Activated T-cell treated with anti-CD3 and anti-CD28 coated beads, Interleukin-2, amount 50 U/mL, for 4 hours (primary cell): ENCODE data around the gene PTPRE. TPM values are rescaled to one million over a fixed set of nuclear protein-coding genes. Genes with fewer than 3 reads are reported as not detected.

Experiments
- ATAC-seq, 2 donors: fragments of 200-7000 bp; cut with Tn5 transposase; one replicate each; pipeline ENCODE4 v1.10.0; 2021
- DNase-seq: peaks from one replicate; pipeline ENCODE4 v3.0.0-alpha.2; 2020
- H3K27me3 Mint-ChIP-seq: one replicate; pipeline ENCODE4 v1.8.0; 2021; ENCODE audit warnings: low read depth, mixed read lengths
- H3K36me3 Mint-ChIP-seq: one replicate; pipeline ENCODE4 v1.8.0; 2022; ENCODE audit warnings: mixed read lengths; ENCODE audit not compliant: insufficient read depth
- H3K4me1 Mint-ChIP-seq: one replicate; pipeline ENCODE4 v1.8.0; 2021; ENCODE audit warnings: low read depth, mixed read lengths
- H3K4me3 Mint-ChIP-seq: one replicate; pipeline ENCODE4 v1.8.0; 2021; ENCODE audit warnings: mild to moderate bottlenecking, moderate library complexity, mixed read lengths
- H3K9me3 Mint-ChIP-seq: one replicate; pipeline ENCODE4 v1.8.0; 2021; ENCODE audit warnings: mixed read lengths
- total RNA-seq, 3 donors: library from RNA; stranded (reverse); gene quantifications; one replicate each; pipeline ENCODE4 v1.2.1, GENCODE V29; 2021

The PTPRE gene
- total RNA-seq, 3 donors from 2014 or later = 35.8 to 49.1 (median 46.1) TPM

DNA sequence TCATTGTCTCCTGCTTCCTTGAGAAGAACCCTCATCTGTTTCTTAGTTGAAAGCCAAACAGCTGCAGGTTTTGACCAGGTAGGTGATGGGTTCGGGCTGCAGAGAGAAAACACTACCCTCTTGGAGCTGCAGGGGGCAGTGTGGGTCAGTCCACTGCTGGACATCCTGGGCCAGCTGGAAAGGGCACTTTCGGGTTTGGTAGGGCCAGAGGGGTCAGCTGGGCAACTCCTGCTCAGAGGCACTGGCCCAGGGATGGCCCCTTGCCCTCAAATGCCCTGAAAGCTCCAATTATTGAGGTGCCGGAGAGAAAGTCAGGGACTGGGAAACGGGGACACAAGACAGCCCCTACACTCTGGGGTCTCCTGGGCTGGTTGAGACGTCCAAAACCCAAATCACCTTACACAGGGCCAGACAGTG, 128.7 kb downstream of the PTPRE start:
- H3K27me3 Mint-ChIP-seq = no peaks in the 10 kb centered on the region

DNA sequence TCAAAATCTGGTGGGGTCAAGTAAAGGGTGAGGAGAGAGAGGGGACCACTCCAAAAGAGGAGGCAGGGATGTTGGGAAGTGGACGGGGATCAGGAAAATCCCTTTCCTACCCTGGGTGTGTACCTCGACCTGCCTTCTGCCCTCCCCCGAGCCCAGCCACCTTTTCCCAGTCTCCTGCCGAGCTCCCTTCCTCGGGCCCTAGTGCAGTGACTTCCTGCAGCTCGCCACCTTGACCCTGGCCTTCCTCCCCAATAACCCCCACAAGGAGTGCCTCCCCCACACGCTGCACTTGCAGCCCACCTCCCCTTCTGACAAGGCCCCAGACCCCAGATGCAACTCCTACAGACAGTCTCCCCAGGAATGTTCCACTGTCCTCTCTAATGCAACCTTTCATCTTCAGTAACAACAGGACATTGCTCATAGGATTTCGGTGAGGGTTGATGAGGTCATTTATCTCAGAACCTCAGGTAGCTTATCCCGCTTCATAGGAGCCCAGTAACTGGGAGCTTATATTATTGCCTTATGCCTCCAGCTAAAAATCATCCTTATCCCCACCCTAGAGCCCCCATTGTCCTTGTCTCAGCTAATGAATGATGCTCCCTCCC, 129.2 kb downstream of the PTPRE start:
- ATAC-seq (no peak), DNase-seq (no peak)
- Mint-ChIP-seq H3K4me3 (no peak overlapping the region), H3K4me1 (peaks cover 4% of the 10 kb centered on the region), H3K36me3 (no peaks in the 10 kb centered on the region), H3K27me3 (no peaks in the 10 kb centered on the region), H3K9me3 (no peaks in the 10 kb centered on the region)

More for the DNA sequence above, 128.7 kb downstream of the PTPRE start:
- Mint-ChIP-seq H3K36me3 (no peaks in the 10 kb centered on the region), H3K4me3 (no peak overlapping the region), H3K4me1 (peaks cover 4% of the 10 kb centered on the region), H3K9me3 (no peaks in the 10 kb centered on the region)
- DNase-seq = peak; percentile 63
- ATAC-seq = peak; percentile 79 to 86

DNA sequence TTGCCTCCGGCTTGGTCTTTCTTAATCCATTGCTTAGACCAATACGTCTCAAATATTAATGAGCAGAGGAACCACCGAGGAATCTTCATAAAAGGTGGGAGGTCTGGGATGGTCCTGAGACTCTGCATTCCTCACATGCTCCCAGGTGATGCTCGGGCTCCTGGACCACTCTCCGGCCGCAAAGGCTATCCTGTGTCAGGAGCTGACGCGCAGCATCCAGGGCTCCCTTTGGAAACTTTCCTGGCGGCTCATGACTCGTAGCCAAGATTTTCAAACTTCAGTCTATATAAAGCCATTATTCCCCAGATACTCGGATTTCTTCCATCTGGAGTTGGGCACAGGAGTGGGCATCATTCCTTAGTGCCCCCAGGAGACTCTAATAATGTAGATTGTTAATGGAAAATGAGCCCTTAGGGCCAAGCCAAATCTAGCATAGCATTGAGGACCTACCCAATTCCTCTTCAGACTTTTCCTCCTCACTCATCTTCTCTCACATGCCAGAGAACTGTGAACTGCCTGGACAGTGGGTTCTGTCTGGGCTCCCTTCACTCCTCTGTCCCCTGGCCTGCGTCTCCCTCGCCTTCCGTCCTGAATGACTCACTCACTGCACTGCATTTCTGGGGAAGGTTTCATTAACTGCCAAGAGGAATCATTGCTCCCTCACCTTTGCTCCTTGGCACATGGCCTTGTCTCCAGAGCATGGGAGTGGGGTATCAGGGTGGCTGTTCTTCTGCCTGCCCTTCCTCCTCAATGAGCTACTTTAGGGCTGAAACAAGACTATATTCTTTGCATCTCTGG, 130.0 kb downstream of the PTPRE start:
- Mint-ChIP-seq H3K4me1 (peaks cover 4% of the 10 kb centered on the region), H3K36me3 (no peaks in the 10 kb centered on the region), H3K4me3 (no peak overlapping the region), H3K27me3 (no peaks in the 10 kb centered on the region), H3K9me3 (no peaks in the 10 kb centered on the region)
- DNase-seq (no peak), ATAC-seq (no peak)

DNA sequence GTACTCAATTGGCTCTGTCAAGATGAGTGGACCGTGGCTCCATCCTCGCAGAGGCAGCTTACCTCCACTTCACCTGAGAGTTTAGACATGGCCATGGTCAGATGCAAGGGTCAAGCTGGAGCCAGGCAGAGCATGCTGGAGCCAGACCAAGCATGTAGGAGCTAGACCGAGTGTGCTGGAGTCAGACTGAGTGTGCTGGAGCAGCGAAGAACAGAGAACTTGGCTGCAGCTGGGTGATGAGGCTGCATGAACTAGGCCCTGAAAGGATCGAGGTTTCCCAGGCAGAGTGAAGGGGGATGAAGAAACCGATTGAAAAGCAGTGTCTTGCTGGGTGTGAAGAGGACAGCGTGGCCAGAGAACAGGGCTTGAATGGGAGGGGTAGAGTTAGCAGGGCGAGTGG, 133.2 kb downstream of the PTPRE start:
- DNase-seq (no peak), ATAC-seq (no peak)
- H3K4me1 Mint-ChIP-seq = peaks cover 6% of the 10 kb centered on the region
- no peak overlapping the region for H3K4me3 Mint-ChIP-seq
- H3K36me3 Mint-ChIP-seq = no peaks in the 10 kb centered on the region
- no peaks in the 10 kb centered on the region for H3K9me3 Mint-ChIP-seq
- no peaks in the 10 kb centered on the region for H3K27me3 Mint-ChIP-seq

DNA sequence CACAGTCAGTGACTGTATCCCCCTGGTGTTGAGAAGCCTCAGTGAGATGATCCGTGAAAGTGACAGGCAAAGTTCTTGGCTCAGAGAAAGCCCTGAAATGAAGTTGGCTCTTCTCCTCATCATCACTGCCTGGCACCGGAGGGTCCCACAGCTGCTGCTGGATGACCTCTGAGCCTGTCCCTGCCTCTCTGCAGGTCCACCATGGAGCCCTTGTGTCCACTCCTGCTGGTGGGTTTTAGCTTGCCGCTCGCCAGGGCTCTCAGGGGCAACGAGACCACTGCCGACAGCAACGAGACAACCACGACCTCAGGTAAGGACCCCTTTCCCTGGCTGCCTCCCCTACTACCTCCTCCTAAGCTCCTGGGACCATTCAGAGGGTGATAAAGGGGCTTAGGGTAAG, 133.8 kb downstream of the PTPRE start:
- ATAC-seq (no peak), DNase-seq (no peak)
- no peaks in the 10 kb centered on the region for H3K27me3 Mint-ChIP-seq
- no peak overlapping the region for H3K4me3 Mint-ChIP-seq
- H3K9me3 Mint-ChIP-seq = no peaks in the 10 kb centered on the region
- H3K4me1 Mint-ChIP-seq = peaks cover 7% of the 10 kb centered on the region
- H3K36me3 Mint-ChIP-seq = no peaks in the 10 kb centered on the region

DNA sequence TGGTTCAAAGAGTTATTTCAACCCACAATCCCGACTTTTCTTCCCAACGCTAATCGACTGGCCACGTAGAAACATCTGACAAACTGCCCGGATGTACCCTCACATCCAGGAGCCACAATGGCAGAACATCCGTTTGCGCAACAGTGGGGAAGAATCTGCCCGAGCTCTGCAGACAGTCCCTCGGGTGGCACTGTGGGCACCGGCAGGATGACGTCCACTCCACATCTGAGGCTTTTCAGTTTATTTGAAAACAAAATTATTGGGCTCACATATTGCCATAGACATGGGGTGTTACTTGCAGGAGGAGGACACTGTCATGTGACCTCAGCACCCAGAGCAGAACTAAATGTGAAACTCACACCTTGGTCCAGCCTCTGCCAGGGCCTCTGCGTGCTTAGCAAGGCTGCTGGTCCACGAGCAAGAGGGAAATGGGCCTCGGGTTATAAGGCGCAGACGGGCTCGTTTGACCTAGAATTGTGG, 135.3 kb downstream of the PTPRE start:
- peaks cover 15% of the 10 kb centered on the region for H3K4me1 Mint-ChIP-seq
- DNase-seq = no peak
- H3K27me3 Mint-ChIP-seq = no peaks in the 10 kb centered on the region
- H3K9me3 Mint-ChIP-seq = no peaks in the 10 kb centered on the region
- ATAC-seq = no peak
- no peaks in the 10 kb centered on the region for H3K36me3 Mint-ChIP-seq
- H3K4me3 Mint-ChIP-seq = no peak overlapping the region

DNA sequence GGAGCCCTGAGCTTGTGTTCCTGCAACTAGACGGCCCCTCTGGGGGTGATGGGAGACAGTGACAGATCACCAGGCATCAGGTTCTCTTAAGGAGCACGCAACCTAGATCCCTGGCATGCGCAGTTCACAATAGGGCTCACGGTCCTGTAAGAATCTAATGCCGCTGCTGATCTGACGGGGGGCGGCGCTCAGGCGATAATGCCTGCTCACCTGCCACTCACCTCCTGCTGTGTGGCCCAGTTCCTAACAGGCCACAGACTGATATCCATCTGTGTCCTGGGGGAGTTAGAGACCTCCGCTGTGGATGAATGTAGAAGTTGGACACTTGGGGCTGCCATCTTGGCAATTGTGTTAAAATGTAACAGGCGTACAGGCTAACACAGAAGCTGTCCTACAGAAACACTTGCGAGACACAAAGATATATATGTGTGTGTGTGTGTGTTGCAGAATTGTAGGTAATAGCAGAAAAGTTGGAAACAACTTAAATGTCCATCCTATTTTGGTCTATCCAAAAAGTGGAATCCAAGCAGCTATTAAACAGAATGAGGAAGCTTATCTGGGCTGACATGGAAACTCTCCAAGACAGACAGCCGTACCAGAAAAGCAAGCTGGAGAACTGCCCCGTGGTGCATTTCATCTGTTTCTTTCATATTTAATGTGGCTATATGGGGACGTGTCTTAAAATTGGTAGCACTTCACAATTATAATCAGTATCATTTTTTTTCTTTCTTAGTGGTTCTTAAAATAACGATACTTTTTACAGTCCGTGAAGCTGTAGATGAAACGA, 136.5 kb downstream of the PTPRE start:
- DNase-seq = no peak
- no peaks in the 10 kb centered on the region for H3K9me3 Mint-ChIP-seq
- no peaks in the 10 kb centered on the region for H3K27me3 Mint-ChIP-seq
- no peak for ATAC-seq
- H3K4me3 Mint-ChIP-seq = no peak overlapping the region
- peaks cover 2% of the 10 kb centered on the region for H3K36me3 Mint-ChIP-seq
- peaks cover 25% of the 10 kb centered on the region for H3K4me1 Mint-ChIP-seq

DNA sequence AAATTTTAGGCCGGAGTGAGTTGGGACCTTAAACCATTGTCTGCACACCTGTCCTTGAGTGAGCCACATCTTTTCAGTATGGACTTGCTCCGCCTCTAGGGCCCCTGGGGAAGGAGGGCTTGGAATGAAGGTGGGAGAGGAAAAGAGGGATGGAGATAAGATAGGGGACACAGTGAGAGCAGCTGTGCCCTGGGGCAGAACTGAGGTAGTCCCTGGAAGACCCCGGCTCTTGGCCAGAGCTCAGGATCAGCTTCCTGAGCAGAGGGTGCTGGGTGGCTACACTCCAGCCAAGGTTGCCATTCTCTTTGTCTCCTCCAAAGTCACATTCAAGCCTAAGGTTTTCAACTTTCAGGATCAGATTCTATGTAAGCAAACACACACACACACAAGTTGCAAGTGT, 137.3 kb downstream of the PTPRE start:
- ATAC-seq (no peak), DNase-seq (no peak)
- Mint-ChIP-seq H3K4me1 (peaks cover 32% of the 10 kb centered on the region), H3K4me3 (no peak overlapping the region), H3K36me3 (peaks cover 7% of the 10 kb centered on the region), H3K9me3 (no peaks in the 10 kb centered on the region), H3K27me3 (no peaks in the 10 kb centered on the region)

DNA sequence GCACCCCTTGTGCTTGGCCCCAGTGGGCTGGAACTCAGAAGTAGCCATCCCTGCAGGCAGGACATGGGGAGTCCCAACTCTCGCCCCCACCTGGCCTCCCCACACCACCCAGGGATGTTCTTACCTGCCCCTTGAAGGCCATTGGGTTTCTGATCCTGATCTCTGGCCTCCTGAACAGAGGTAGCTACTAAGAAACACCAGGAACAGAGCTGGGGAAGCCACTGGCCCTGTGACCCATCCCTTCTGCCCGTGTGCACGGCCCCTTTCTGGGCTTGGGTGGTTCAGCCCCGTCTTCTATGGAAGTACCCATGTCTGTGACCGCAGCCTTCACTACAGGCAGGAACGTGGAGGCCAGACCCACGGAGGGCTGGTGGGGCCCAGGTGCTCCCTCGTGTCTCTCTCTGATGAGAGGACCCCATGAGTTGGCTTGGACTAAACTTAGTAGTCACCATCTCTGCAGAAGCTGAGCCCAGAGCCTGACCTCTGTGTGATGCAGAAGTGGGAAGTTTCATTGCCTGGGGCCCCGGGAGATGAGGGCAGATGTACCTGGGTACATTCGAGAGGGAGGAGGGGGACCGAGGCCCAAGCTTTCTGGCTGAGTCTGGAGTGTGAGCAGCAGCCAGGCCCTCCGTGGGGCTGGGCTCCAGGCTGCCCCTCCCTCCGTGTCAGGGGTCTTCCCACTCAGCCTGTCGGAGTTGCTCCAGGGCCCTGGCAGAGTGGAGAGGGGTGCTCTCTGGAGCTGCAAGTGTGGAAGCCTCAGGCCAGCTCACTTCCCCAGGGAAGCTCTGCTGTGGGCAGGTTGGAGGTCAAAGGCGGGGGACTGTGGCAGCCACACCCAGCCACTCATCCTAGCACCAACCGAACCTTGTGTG, 138.3 kb downstream of the PTPRE start:
- Mint-ChIP-seq H3K4me1 (peaks cover 41% of the 10 kb centered on the region), H3K9me3 (no peaks in the 10 kb centered on the region), H3K36me3 (peaks cover 8% of the 10 kb centered on the region), H3K27me3 (no peaks in the 10 kb centered on the region), H3K4me3 (no peak overlapping the region)
- no peak for DNase-seq
- ATAC-seq = no peak

DNA sequence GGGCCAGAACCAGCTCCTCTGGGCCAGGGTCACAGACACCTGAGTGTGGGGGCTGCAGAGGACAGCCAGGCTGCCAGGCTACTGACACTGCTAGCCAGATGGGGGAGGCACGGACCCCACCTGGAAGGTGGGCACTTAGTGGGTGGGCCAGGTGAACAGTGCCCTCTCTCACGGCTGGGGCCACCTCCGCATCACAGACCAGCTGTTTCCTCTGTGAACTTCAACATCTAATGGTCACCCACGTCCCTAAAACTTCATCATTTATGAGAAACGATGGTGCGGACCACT, 138.9 kb downstream of the PTPRE start:
- Mint-ChIP-seq H3K9me3 (no peaks in the 10 kb centered on the region), H3K36me3 (peaks cover 14% of the 10 kb centered on the region), H3K4me3 (no peak overlapping the region), H3K27me3 (no peaks in the 10 kb centered on the region), H3K4me1 (peaks cover 46% of the 10 kb centered on the region)
- ATAC-seq (no peak), DNase-seq (no peak)

DNA sequence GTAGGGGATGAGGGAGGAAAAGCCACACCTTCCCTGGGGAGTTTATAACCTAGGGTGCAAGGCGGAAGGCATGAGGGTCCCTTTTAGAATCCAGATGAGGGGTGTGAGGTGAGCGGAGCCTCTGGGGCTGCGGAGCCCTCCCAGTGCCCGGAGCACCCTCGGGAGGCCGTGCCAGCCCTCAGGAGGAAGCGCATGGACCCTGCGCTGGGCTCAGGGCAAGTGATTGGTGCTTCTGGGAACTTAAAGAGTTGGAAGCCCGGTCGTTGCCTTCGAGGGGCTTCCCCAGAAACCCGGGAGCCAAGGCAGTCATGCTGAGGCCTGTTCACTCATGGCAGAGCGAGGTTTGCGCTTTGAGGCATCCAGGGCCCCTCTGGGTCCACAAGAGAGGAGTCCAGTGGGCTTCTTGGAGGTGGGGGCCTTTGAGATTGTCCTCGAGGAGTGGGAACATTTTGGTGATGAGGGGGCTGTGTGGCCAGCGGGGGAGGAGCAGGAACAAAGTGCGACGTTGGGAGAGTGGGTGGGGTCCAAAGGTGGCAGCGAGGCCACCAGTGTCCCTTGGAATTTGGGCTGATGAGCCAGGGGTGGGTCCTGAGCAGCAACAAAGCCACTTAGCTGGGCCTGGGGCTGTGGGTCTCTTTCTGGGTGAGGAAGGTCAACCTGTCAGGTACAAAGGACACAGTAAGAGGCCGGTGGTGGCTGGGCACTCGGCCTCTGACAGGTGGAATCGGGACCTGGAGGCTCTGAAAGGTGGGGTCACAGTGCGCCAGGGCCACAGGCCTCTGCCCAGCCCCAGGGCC, 139.5 kb downstream of the PTPRE start:
- no peaks in the 10 kb centered on the region for H3K27me3 Mint-ChIP-seq
- peak overlapping the region; percentile 91 for H3K4me3 Mint-ChIP-seq
- H3K36me3 Mint-ChIP-seq = peaks cover 17% of the 10 kb centered on the region
- H3K9me3 Mint-ChIP-seq = no peaks in the 10 kb centered on the region
- H3K4me1 Mint-ChIP-seq = peaks cover 52% of the 10 kb centered on the region
- ATAC-seq (no peak), DNase-seq (no peak)

DNA sequence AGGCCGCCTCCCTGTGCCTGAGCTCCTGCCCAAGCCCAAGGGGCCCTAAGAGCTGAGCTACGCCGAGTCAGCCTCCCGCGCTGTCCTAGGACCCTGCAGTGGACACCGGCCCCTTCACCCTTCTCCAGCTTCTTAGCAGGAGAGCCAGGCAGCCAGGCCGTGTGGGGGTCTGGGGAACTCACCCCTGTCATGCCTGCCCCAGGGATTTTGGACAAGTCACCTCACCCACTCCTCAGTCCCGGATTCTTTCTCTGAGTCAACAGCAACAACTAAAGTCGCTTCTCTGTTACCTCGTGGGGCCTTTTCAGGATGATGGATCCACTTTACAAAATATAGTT, 140.0 kb downstream of the PTPRE start:
- no peak for DNase-seq
- peak; percentile 5 to 9 for ATAC-seq
- peaks cover 19% of the 10 kb centered on the region for H3K36me3 Mint-ChIP-seq
- H3K4me3 Mint-ChIP-seq = peak overlapping the region; percentile 91
- no peaks in the 10 kb centered on the region for H3K9me3 Mint-ChIP-seq
- H3K4me1 Mint-ChIP-seq = peaks cover 57% of the 10 kb centered on the region
- no peaks in the 10 kb centered on the region for H3K27me3 Mint-ChIP-seq

DNA sequence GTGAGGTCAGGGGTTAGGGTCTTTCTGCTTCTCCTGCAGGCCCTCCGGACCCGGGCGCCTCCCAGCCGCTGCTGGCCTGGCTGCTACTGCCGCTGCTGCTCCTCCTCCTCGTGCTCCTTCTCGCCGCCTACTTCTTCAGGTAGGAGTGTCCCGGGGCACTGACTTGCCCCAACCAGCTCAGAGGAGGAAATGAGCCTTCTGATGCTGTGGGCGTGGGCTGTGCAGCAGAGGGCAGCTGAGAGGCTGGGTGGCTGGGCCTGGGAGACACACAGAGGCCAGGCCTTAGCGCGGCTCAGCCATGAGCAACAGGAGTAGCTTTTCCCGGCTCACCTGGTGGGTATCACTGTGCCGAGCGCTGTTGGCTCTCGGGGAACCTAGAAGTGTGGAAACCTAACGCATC, 140.4 kb downstream of the PTPRE start:
- H3K9me3 Mint-ChIP-seq = no peaks in the 10 kb centered on the region
- peaks cover 61% of the 10 kb centered on the region for H3K4me1 Mint-ChIP-seq
- H3K4me3 Mint-ChIP-seq = peak overlapping the region; percentile 91
- H3K36me3 Mint-ChIP-seq = peaks cover 22% of the 10 kb centered on the region
- DNase-seq (peak; percentile 78), ATAC-seq (peak; percentile 92 to 95)
- H3K27me3 Mint-ChIP-seq = no peaks in the 10 kb centered on the region
